Thyroid gland (tissue), 4 donors: Measurements from ENCODE around the gene GALNTL6.

Experiments used
- CTCF ChIP-seq, 6 experiments: fragments of 200-600 bp in 3 of 6; fragments of 450-650 bp in 3 of 6; sonication (generic) in 3 of 6; IDR thresholded peaks; one replicate each; pipeline ENCODE4 v1.5.1; 2016 to 2019; ENCODE audit warnings: antibody characterized with exemption in 6 of 6, mild to moderate bottlenecking in 2 of 6, inconsistent platforms in 1 of 6, moderate library complexity in 1 of 6
- POLR2A ChIP-seq, 2 donors: fragments of 450-650 bp; IDR thresholded peaks; one replicate each; pipeline ENCODE4 v1.6.1; 2017; ENCODE audit warnings: antibody characterized with exemption in 2 of 2, mild to moderate bottlenecking in 2 of 2, moderate library complexity in 1 of 2

GRCh38 chr4:173014113-173014558, 1200.9 kb downstream of the GALNTL6 start:
- TF ChIP-seq CTCF (IDR thresholded peaks at IDR 0.05) (no peak), POLR2A (IDR thresholded peaks at IDR 0.05) (no peak)
